CD4-positive, alpha-beta T cell treated with Interleukin-1 beta for 1 hour (primary cell): ENCODE results near the gene THRA.
"Not testable (repeated sequence)": the region's sequence is repeated elsewhere in the genome, so short reads cannot be mapped to it uniquely, and the experiment has no call there.

ENCODE experiments used
- DNase-seq, 2 donors: peaks; one replicate each; pipeline ENCODE4 v3.0.0-alpha.2; 2020 to 2022

THRA gene

GRCh38 chr17:40121181-40122135 is 58.7 kb downstream of the THRA start, which contains the start of gene MSL1:
Gene MSL1 (plus strand): TSS chr17:40121971. CDS start chr17:40122613, 642 bp downstream.
- DNase-seq: peak; percentile 88 to 89

DNA sequence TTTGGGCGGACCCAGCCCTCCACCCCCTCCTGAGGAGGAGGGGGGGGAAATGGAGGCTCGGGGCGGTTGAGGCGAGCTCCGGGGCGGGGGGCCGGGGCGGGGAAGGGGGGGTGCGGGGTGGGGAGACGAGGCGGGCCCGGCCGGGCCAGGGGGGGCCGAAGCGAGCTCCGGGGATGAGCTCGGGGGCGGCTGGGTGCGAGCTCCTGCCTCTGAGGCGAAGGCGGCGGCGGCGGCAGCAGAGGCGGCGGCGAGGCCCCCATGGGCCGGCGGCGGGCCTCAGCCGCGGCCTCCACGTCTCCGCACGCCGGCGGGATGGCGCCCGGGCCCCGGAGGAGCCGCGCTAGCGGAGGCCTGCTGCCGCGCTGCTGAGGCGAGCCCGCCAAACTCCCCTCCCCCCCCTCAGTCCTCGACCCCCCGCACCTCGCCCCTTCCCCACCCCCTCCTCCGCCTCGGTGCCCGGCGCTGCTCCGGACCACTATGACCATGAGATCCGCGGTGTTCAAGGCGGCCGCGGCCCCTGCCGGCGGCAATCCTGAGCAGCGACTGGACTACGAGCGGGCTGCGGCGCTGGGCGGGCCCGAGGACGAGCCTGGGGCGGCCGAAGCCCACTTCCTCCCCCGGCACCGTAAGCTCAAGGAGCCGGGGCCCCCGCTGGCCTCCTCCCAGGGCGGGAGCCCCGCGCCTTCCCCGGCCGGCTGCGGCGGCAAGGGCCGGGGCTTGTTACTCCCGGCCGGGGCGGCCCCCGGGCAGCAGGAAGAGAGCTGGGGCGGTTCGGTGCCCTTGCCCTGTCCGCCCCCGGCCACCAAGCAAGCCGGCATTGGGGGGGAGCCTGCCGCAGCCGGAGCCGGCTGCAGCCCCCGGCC is 59.6 kb downstream of the THRA start:
- no peak for DNase-seq

DNA sequence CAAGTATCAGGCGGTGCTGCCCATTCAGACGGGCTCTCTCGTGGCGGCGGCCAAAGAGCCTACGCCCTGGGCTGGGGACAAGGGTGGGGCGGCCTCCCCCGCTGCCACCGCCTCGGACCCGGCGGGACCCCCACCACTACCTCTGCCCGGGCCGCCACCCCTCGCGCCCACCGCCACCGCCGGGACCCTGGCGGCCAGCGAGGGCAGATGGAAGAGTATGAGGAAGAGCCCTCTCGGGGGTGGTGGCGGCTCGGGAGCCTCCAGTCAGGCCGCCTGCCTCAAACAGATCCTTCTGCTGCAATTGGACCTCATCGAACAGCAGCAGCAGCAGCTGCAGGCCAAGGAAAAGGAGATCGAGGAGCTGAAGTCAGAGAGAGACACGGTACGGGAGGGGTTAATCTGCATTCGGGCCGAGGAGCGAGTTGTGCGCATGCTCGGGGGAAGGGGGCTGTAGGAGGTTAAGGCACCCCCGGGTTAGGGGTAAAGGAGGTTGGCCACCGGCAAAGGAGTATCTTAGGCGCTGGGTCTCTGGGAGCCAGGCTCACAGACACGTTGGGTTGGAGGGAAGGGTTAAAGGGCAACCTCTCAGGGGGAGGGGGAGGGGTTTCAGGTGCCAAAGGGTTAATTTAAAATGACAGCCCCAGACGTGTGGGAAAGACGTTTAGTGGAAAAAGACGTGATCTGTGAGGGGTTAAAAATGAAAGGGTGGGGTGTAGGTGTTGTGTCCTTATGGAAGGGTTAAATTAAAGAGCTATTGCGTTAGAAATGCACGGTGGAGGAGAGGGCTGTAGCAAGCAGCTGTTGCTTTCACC is 60.4 kb downstream of the THRA start:
- peak; percentile 55 to 59 for DNase-seq

DNA sequence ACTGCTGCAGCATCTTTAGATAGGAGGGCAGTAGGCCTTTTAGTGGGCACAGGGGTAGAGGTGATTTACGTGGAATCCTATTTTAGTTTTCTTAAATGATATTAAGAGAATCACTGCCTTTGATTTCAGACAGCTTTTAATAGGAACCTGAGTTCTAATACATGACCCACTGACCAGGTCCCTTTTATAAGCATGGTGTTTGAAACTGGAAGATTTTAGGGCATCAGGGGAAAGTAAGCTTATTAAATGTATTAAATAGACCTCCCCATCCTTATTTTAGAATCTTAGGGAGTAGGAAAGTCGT is 61.0 kb downstream of the THRA start:
- no peak for DNase-seq

DNA sequence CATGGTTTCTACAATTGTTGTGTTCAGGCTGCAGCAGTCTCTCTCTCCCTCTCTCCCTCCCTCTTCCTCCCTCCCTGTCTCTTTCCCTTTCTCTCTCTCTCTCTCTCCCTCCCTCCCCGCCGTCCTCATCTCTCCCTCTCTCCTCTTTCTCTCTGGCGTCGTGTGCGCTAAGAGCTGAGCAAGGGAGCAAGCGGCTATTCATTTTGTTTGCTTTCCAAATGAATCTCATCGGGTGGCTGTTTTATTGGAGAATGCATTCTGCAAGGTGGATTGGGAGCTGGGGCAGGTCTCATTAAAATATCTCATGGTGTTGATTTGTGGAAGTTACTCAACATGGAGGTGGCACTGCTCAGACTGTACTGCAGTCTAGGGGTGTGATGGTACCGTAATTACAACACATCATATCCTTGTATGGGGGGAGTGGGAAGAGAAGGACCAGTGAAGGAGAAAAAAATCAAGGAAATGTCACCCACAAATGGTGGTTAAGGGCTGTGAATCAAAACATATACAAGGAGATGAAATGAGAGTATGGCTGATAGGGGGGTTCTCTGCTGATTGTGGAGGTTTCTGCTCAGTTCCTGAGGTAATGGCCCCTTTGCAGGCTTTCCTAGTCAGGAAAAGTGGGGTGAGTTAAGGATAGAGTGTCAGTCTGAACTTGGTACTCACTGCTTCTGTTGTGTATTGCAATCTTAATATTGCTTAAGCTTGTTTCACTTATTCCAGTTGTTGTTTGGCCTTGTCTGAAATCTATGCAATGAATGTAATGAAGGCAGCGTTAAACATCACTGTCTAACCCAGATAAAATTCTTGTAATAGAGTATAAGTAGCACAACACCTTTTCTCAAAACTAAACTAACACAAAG is 61.7 kb downstream of the THRA start:
- DNase-seq: no peak

GRCh38 chr17:40129498-40129897 is 66.7 kb downstream of the THRA start:
- DNase-seq: no peak

- DNase-seq: peak in 1 of 2 donors; percentile 60
These were observed 67.7 kb downstream of the THRA start for GRCh38 chr17:40130352-40131042.

DNA sequence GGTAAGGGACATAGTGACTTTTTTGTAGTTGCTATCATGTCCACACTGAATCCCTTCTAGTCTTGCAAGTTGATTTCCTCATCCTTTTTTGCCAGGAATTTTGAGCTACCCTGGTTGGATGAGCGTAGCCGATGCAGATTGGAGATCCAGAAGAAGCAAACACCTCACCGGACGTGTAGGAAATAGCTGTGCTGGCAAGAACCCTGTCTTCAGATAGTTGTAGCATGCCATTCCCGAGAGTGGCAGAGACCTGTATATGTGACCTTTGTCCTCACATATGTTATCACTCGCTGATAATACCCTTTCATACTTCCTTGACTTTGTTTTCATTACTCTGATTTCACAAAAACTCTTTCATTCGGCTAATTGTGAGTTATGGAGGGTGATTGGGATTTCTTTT is 71.4 kb downstream of the THRA start:
- no peak for DNase-seq

DNA sequence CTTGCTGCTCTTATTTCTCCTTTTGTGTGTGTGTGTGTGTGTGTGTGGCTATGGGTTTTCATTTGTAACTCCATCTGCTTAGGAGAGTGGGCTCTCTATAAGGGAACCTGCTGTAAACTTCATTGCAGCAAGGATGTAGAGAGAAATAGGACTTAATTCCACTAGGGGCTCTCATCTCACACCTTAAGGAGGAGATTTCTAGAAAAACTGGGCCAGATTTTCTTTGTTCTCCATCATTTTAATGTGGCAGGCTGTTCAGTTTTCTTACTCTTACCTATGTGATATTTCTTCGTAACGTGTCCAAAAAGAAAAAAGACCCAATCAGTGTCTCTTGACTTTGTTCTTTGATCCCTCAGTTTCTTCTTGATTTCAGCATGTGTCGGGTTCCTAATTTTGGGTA is 73.1 kb downstream of the THRA start:
- no peak for DNase-seq

GRCh38 chr17:40139566-40140058 is 76.8 kb downstream of the THRA start:
- no peak for DNase-seq

DNA sequence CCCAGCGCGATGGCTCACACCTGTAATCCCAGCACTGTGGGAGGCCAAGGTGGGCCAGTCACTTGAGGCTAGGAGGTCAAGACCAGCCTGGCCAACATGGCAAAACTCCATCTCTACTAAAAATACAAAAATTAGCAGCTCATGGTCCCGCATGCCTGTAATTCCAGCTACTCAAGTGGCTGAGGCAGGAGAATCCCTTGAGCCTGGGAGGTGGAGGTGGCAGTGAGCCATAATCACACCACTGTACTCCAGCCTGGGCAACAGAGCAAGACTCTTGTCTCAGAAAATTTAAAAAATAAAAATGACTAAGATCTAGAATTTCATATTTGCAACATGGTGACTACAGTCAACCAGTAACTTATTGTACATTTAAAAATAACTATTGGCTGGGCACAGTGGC is 80.4 kb downstream of the THRA start:
- not testable (repeated sequence) for DNase-seq
